Stomach smooth muscle (tissue), 2 donors: Measurements from ENCODE around the gene RACK1.
A peak's percentile ranks its signal among the peaks of the same experiment; 100 is the strongest.
"Not testable (repeated sequence)": the region's sequence is repeated elsewhere in the genome, so short reads cannot be mapped to it uniquely, and the experiment has no call there.

Experiments
- H3K27ac ChIP-seq: one replicate; pipeline ENCODE4 v1.7.0; 2013; ENCODE audit warnings: mild to moderate bottlenecking, low read length, inconsistent platforms
- H3K27me3 ChIP-seq, 2 donors: one replicate each; pipeline ENCODE4 v1.7.0; 2013; ENCODE audit warnings: low read length in 2 of 2; ENCODE audit not compliant: insufficient read depth in 2 of 2, control insufficient read depth in 1 of 2
- H3K36me3 ChIP-seq, 2 donors: one replicate each; pipeline ENCODE4 v1.7.0; 2013; ENCODE audit warnings: low read length in 2 of 2; ENCODE audit not compliant: control insufficient read depth in 2 of 2, insufficient read depth in 2 of 2
- H3K4me1 ChIP-seq: one replicate; pipeline ENCODE4 v1.7.0; 2013; ENCODE audit warnings: low read length; ENCODE audit not compliant: control insufficient read depth, insufficient read depth
- H3K4me3 ChIP-seq, 2 donors: one replicate each; pipeline ENCODE4 v1.7.0; 2013; ENCODE audit warnings: low read length in 2 of 2
- H3K9ac ChIP-seq, 2 donors: one replicate each; pipeline ENCODE4 v1.7.0; 2013; ENCODE audit warnings: low read length in 2 of 2, mild to moderate bottlenecking in 1 of 2
- H3K9me3 ChIP-seq, 2 donors: one replicate each; pipeline ENCODE4 v1.7.0; 2013; ENCODE audit warnings: low read length in 2 of 2; ENCODE audit not compliant: control insufficient read depth in 2 of 2
- donor health status: healthy.
- donor health status: Pancreatic carcinoma.

Gene RACK1

GRCh38 chr5:181221105-181221791 is 22.5 kb downstream of the RACK1 start:
- H3K4me3 ChIP-seq, result peak overlapping the region in 1 of 2 donors; percentile 92
- H3K9me3 ChIP-seq, result no peaks in the 10 kb centered on the region
- H3K4me1 ChIP-seq, result peaks cover 37% of the 10 kb centered on the region
- H3K9ac ChIP-seq, result no peak overlapping the region
- H3K36me3 ChIP-seq, result no peaks in the 10 kb centered on the region
- peak overlapping the region; percentile 93 for H3K27ac ChIP-seq
- no peaks in the 10 kb centered on the region for H3K27me3 ChIP-seq

- peaks cover 38% of the 10 kb centered on the region for H3K4me1 ChIP-seq
- no peaks in the 10 kb centered on the region for H3K27me3 ChIP-seq
- H3K9ac ChIP-seq, result no peak overlapping the region
- H3K4me3 ChIP-seq, result no peak overlapping the region
- H3K27ac ChIP-seq, result no peak overlapping the region
- no peaks in the 10 kb centered on the region for H3K36me3 ChIP-seq
- no peaks in the 10 kb centered on the region for H3K9me3 ChIP-seq
Observed at GRCh38 chr5:181220178-181220515, 23.6 kb downstream of the RACK1 start.

GRCh38 chr5:181219262-181220177 is 24.2 kb downstream of the RACK1 start:
- no peak overlapping the region for H3K9ac ChIP-seq
- no peak overlapping the region for H3K4me3 ChIP-seq
- H3K4me1 ChIP-seq, result peaks cover 32% of the 10 kb centered on the region

GRCh38 chr5:181218795-181219124 is 24.9 kb downstream of the RACK1 start:
- Histone ChIP-seq H3K9me3 (no peaks in the 10 kb centered on the region), H3K27ac (no peak overlapping the region), H3K4me1 (peaks cover 24% of the 10 kb centered on the region), H3K9ac (no peak overlapping the region), H3K36me3 (no peaks in the 10 kb centered on the region), H3K4me3 (peak overlapping the region in 1 of 2 donors; percentile 78), H3K27me3 (no peaks in the 10 kb centered on the region)

More at GRCh38 chr5:181219262-181220177, 24.2 kb downstream of the RACK1 start:
- Histone ChIP-seq H3K27ac (no peak overlapping the region), H3K36me3 (no peaks in the 10 kb centered on the region), H3K27me3 (no peaks in the 10 kb centered on the region), H3K9me3 (no peaks in the 10 kb centered on the region)

DNA sequence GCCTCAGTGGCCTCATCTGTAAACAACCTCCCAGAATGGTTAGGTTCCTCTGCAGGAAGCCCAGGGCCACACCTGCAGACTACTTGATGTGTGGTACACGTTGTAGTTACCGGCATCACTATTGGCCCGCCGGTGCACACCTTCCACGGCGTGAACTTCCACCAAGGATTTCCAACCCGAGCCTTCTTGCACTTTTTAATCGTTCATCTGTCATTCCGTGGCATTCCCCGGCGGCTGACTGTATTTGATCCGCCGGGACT is 26.0 kb downstream of the RACK1 start:
- Histone ChIP-seq H3K4me3 (peak overlapping the region; percentile 78 to 84), H3K27me3 (no peaks in the 10 kb centered on the region), H3K9me3 (no peaks in the 10 kb centered on the region), H3K9ac (peak overlapping the region; percentile 42 to 57), H3K27ac (peak overlapping the region; percentile 60), H3K36me3 (no peaks in the 10 kb centered on the region), H3K4me1 (peaks cover 24% of the 10 kb centered on the region)

DNA sequence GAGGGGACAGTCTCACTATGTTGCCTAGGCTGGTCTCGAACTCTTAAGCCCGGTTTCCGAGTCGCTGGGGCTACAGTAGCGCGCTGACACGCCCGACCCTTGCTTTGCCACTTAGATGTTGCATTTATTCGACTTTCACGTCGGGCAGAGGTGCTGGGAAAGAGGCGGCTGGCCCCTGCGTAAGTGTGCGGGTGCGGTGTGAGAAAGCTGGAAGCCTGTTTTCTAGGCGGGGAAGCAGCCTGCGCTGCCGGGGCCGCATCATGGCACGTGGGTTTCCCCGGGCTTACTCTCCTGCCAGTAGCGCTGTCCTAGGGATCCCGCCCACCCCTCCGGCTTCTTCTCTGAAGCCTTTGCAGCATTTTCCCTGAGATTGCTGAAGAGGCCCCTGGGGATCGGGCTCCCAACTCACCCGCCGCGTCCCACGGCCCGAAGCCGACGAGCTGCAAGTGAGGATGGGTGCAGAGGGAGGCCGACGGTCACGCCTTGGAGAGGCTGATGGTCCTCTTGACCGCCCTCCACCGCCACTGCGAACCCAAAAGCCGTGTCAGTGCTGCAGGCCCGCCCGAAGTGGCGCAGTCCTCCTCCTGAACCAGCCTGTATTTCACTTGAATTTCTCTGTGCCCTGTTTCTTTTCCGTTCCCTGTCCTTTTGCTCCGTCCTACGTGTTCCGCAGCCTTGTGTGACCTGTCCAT is 26.4 kb downstream of the RACK1 start:
- Histone ChIP-seq H3K27ac (peak overlapping the region; percentile 60), H3K27me3 (no peaks in the 10 kb centered on the region), H3K36me3 (no peaks in the 10 kb centered on the region), H3K4me3 (peak overlapping the region; percentile 78 to 84), H3K4me1 (peaks cover 19% of the 10 kb centered on the region), H3K9me3 (no peaks in the 10 kb centered on the region), H3K9ac (peak overlapping the region; percentile 42 to 57)

DNA sequence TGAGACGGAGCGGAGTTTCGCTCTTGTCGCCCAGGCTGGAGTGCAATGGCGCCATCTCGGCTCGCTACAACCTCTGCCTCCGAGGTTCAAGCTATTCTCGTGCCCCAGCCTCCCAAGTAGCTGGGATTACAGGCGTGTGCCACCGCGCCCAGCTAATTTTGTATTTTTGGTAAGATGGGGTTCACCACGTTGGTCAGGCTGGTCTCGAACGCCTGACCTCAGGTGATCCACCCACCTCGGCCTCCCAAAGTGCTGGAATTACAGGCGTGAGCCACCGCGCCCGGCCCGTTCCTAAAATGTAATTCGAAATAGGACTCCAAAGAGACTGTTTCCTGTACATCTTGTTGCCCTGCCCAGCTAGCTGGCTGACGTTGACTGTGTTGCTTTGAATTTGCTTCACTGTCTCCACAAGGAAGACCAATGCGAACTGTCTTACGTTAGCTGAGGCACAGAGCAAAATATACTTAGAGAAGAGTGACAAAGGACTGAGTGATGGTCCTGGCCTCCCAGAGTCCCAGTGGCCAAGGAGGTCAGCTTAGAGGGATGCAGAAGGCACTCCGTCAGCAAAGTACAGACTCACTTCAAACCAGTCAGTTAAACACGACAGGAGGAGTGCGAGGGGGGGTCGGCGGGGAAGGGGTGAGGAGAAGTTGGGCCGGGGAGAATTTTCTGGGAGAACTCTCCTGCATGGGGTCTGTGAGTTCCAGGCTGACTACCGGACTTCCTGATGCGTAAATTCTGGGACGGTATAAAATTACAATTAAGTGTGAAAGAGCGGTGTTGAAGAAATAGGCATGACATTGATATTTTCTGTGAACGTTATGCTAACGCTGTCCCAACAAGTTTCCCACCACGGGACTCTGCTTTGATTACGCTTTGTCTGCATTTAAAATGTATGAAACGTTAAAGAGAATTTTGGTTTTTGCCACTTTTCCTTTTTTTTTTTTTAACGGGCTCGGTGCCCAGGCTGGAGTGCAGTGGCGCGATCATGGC is 27.4 kb downstream of the RACK1 start:
- Histone ChIP-seq H3K9ac (peak overlapping the region in 1 of 2 donors; percentile 29), H3K36me3 (no peaks in the 10 kb centered on the region), H3K4me3 (peak overlapping the region; percentile 44 to 78), H3K4me1 (peaks cover 15% of the 10 kb centered on the region), H3K27ac (no peak overlapping the region), H3K9me3 (no peaks in the 10 kb centered on the region), H3K27me3 (no peaks in the 10 kb centered on the region)

GRCh38 chr5:181214249-181214648 is 29.5 kb downstream of the RACK1 start:
- not testable (repeated sequence) for H3K9ac ChIP-seq, H3K27ac ChIP-seq, H3K27me3 ChIP-seq, H3K9me3 ChIP-seq, H3K4me3 ChIP-seq, H3K36me3 ChIP-seq
- H3K4me1 ChIP-seq, result peaks cover 15% of the 10 kb centered on the region

DNA sequence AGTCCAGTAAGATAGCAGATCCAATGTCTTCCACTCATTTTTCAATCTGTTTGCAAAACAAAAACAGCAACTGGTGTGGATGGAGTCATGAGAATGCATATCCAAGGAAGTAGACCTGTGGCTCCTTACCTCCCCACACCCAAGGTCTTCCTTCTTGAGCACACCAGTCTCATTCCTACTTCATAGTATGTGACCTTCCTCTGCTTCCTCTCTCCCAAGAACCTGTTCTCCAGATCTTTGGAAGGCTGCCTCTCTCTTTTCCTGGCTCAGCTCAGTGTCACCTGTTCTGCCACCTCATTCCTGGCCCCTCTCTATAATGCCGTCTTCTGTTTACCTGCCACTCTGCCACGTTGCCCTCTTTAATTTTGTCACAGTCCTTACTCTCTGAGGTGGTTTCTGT is 30.8 kb downstream of the RACK1 start:
- H3K4me3 ChIP-seq, result no peak overlapping the region
- no peak overlapping the region for H3K27ac ChIP-seq

DNA sequence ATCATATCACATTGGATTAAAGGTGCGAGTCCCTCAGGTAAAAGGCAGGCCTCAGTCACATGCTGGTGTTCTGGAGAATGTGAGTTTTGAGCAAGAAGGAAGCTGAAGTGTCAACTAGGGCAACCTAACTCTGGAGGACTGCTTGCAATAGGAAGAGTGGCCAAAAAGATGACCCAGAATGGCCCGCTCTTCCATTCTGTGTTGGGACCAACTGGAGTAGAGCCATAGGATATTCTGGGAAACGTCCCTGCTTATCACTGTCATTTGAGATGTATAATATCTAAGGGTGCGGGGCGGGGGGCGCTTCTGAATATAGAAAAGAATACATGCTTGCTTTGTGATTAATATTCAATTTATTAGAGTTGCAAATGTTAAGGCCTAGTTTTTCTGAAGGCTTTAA is 31.6 kb downstream of the RACK1 start:
- H3K27ac ChIP-seq, result no peak overlapping the region
- H3K9me3 ChIP-seq, result no peaks in the 10 kb centered on the region
- peaks cover 13% of the 10 kb centered on the region for H3K4me1 ChIP-seq
- no peak overlapping the region for H3K4me3 ChIP-seq
- no peaks in the 10 kb centered on the region for H3K27me3 ChIP-seq
- no peaks in the 10 kb centered on the region for H3K36me3 ChIP-seq
- H3K9ac ChIP-seq, result no peak overlapping the region

More for the DNA sequence above, 30.8 kb downstream of the RACK1 start:
- Histone ChIP-seq H3K27me3 (no peaks in the 10 kb centered on the region), H3K4me1 (peaks cover 15% of the 10 kb centered on the region), H3K36me3 (no peaks in the 10 kb centered on the region), H3K9me3 (no peaks in the 10 kb centered on the region), H3K9ac (no peak overlapping the region)
